ENCODE results near the gene TTC21A.

DNA sequence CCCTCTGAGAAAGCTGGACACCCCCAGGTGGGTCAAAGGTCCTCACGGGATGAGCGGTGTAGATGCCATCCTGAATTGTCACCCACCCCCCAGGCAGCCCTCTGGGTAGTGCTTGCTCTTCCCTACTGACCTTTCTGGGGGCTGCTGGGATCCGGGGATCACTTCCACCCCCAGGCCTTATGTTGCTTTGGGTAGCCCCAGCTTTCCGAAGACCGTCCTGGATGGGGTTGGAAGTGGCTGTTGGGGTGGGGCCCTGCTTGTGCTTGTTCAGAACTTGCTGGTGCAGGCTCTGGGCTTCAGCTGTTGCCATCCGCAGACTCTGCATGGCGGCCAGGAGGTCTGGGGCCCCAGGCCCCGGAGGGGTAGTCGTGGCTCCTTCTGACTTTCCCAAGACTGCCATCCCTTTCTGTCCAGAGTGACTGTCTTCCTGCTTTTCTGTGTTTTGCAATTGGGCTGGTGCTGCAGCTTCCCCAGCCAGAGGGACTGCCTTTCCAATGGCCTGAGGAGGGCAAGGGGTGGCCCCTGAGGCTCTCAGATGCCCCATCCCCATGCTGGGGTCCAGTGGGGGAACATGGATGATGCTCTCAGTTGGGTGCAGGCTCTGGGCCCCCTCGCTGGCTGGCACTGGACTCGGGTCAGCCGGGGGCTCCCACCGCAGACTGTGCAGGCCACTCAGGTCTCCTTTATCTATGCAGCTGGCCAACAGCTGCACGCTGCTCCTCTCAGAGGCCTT lies 78.6 kb downstream of the TTC21A start:
- TF ChIP-seq, protein P1, sequence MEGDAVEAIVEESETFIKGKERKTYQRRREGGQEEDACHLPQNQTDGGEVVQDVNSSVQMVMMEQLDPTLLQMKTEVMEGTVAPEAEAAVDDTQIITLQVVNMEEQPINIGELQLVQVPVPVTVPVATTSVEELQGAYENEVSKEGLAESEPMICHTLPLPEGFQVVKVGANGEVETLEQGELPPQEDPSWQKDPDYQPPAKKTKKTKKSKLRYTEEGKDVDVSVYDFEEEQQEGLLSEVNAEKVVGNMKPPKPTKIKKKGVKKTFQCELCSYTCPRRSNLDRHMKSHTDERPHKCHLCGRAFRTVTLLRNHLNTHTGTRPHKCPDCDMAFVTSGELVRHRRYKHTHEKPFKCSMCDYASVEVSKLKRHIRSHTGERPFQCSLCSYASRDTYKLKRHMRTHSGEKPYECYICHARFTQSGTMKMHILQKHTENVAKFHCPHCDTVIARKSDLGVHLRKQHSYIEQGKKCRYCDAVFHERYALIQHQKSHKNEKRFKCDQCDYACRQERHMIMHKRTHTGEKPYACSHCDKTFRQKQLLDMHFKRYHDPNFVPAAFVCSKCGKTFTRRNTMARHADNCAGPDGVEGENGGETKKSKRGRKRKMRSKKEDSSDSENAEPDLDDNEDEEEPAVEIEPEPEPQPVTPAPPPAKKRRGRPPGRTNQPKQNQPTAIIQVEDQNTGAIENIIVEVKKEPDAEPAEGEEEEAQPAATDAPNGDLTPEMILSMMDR (conservative IDR thresholded peaks at IDR 0.05), result no peak
- no peak for TF ChIP-seq ZFX (IDR thresholded peaks at IDR 0.05)

Data from C4-2B (cell line).